Psoas muscle (tissue), 8 donors: Measurements from ENCODE around the gene MYO7A. TPM values are rescaled to one million over a fixed set of nuclear protein-coding genes. Genes with fewer than 3 reads are reported as not detected.

ENCODE experiments used
- ATAC-seq, 4 donors: fragments of 200-7000 bp; cut with Tn5 transposase; one replicate each; pipeline ENCODE4 v1.9.1; 2020; ENCODE audit warnings: moderate library complexity in 3 of 4, mild to moderate bottlenecking in 2 of 4
- DNase-seq, 2 donors: peaks; one replicate each; pipeline ENCODE4 v3.0.0-alpha.2; 2020
- H3K27ac ChIP-seq: fragments of 200-600 bp; one replicate; pipeline ENCODE4 v1.8.0; 2022
- H3K27me3 ChIP-seq, 3 donors: fragments of 200-600 bp in 1 of 3; one replicate each; pipeline versions ENCODE4 v1.6.1 to v1.8.0; 2013 to 2022; ENCODE audit warnings: low read length in 2 of 3, mild to moderate bottlenecking in 2 of 3, moderate library complexity in 1 of 3; ENCODE audit not compliant: insufficient read depth in 3 of 3
- H3K36me3 ChIP-seq, 2 donors: fragments of 200-600 bp in 1 of 2; one replicate each; pipeline versions ENCODE4 v1.6.1 to v1.8.0; 2013 to 2022; ENCODE audit warnings: low read depth in 1 of 2, mild to moderate bottlenecking in 1 of 2, moderate library complexity in 1 of 2; ENCODE audit not compliant: insufficient read depth in 1 of 2
- H3K4me1 ChIP-seq: fragments of 200-600 bp; one replicate; pipeline ENCODE4 v1.8.0; 2022
- H3K4me3 ChIP-seq: fragments of 200-600 bp; one replicate; pipeline ENCODE4 v1.8.0; 2022; ENCODE audit warnings: mild to moderate bottlenecking
- H3K9me3 ChIP-seq: fragments of 200-600 bp; one replicate; pipeline ENCODE4 v1.8.0; 2022
- WGBS, 3 donors: extraction: QIAGEN DNeasy Blood & Tissue Kit; methylation state at CpG; one replicate each; pipeline versions ENCODE4 v1.1.6 to v1.1.7; 2013; 5-methylcytosine and 5-hydroxymethylcytosine counted together
- intact Hi-C, 2 donors: fragments of 100-400 bp; cut with DNase I; formaldehyde crosslinking; loops; one replicate each; pipeline versions ENCODE4 v1.11.0 to v1.14.2; 2022
- polyA plus RNA-seq, 3 donors: library from polyadenylated mRNA; stranded (reverse); fragments of 200-250 nt; gene quantifications; one replicate each; pipeline ENCODE4 v1.2.3, GENCODE V29; 2013
- total RNA-seq, 4 donors: library from RNA; stranded (reverse); fragmentation: NEBNext Ultra II Directional in 2 of 4; extraction: Animal tissue kit (Norgen Biotek cat#: 25700) in 2 of 4; gene quantifications; one replicate each; pipeline versions ENCODE4 v1.2.1 to v1.2.4, GENCODE V29; 2021 to 2023
- TF ChIP-seq, protein P1 (sequence below): fragments of 200-600 bp; IDR thresholded peaks from one replicate; pipeline ENCODE4 v1.8.0; 2022; ENCODE audit warnings: antibody characterized with exemption
- donor health status: healthy with polysubstance abuse.
- donor health status: DM: no; HTN: no; CAD: no; lungs with moderate emphysema.
- donor health status: Bipolar disorder and iron deficiency.
- donor health status: healthy.
- donor health status: DM: yes; HTN: yes; CAD: no.
- donor health status: DM: no; HTN: no; CAD: no.
- donor health status: DM: no; HTN: no; CAD: no.
- donor health status: DM: yes; HTN: yes; CAD: no.

Gene MYO7A
- total and polyA plus RNA-seq, 7 donors: 0.62 to 3.0 (median 2.3) TPM

DNA sequence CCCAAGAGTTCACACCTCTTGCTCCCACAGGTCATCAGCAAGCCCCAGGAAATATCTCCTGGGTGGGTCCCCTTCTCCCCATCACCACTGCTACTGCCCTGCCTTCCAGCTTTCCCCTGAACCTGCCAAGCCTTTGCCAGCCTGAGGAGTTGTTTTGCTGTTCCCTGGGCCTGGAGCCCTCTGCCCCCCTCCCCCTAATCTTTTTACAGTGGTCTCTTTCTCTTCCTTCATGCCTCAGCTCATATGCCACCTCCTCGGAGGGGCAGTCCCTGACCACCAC, 18.9 kb downstream of the MYO7A start:
- Histone ChIP-seq H3K36me3 (no peaks in the 10 kb centered on the region), H3K9me3 (no peaks in the 10 kb centered on the region), H3K4me1 (no peaks in the 10 kb centered on the region), H3K4me3 (no peak overlapping the region), H3K27me3 (no peaks in the 10 kb centered on the region), H3K27ac (no peak overlapping the region)
- ATAC-seq: no peak
- intact Hi-C loops: no loop called here
- WGBS, 3 donors: 71 to 100% (median 90%) methylated on average over 1 of the region's 1 CpG
- peak in 1 of 2 donors; percentile 3 for DNase-seq
- TF ChIP-seq, protein P1, sequence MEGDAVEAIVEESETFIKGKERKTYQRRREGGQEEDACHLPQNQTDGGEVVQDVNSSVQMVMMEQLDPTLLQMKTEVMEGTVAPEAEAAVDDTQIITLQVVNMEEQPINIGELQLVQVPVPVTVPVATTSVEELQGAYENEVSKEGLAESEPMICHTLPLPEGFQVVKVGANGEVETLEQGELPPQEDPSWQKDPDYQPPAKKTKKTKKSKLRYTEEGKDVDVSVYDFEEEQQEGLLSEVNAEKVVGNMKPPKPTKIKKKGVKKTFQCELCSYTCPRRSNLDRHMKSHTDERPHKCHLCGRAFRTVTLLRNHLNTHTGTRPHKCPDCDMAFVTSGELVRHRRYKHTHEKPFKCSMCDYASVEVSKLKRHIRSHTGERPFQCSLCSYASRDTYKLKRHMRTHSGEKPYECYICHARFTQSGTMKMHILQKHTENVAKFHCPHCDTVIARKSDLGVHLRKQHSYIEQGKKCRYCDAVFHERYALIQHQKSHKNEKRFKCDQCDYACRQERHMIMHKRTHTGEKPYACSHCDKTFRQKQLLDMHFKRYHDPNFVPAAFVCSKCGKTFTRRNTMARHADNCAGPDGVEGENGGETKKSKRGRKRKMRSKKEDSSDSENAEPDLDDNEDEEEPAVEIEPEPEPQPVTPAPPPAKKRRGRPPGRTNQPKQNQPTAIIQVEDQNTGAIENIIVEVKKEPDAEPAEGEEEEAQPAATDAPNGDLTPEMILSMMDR: no peak

DNA sequence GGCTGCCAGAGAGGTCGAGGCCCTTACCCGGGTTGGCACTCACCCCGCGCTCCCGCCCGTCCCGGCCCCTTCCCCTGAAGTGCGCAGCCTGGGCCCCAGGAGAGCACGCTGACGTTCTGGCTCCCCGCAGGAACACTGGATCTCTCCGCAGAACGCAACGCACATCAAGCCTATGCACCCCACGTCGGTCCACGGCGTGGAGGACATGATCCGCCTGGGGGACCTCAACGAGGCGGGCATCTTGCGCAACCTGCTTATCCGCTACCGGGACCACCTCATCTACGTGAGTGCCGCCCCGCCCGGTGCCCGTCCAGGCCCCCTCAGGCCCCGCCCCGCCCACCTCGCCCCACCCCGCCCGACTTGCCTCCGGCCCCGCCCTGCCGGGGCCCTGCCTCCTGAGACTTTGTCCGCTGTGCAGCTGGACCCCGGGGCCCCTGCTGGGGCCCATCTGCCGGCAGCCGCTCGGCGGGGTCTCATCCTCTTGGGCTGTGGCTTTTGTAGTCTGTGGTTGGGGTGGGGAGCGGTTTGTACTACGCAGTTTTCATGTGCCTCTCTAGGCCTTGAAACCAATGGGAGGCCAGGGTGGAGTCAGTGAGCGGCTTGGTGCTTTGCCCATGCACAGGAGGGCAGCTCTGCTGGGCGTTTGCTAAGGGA, 19.7 kb downstream of the MYO7A start:
- DNase-seq (no peak), ATAC-seq (no peak)
- H3K36me3 ChIP-seq: no peaks in the 10 kb centered on the region
- no peaks in the 10 kb centered on the region for H3K27me3 ChIP-seq
- H3K4me1 ChIP-seq: no peaks in the 10 kb centered on the region
- TF ChIP-seq, protein P1: no peak
- 54 to 68% (median 56%) methylated on average over 39 to 47 of the region's 47 CpGs for WGBS, 3 donors
- H3K4me3 ChIP-seq: no peak overlapping the region
- H3K27ac ChIP-seq: no peak overlapping the region
- intact Hi-C loops: no loop called here
- no peaks in the 10 kb centered on the region for H3K9me3 ChIP-seq

DNA sequence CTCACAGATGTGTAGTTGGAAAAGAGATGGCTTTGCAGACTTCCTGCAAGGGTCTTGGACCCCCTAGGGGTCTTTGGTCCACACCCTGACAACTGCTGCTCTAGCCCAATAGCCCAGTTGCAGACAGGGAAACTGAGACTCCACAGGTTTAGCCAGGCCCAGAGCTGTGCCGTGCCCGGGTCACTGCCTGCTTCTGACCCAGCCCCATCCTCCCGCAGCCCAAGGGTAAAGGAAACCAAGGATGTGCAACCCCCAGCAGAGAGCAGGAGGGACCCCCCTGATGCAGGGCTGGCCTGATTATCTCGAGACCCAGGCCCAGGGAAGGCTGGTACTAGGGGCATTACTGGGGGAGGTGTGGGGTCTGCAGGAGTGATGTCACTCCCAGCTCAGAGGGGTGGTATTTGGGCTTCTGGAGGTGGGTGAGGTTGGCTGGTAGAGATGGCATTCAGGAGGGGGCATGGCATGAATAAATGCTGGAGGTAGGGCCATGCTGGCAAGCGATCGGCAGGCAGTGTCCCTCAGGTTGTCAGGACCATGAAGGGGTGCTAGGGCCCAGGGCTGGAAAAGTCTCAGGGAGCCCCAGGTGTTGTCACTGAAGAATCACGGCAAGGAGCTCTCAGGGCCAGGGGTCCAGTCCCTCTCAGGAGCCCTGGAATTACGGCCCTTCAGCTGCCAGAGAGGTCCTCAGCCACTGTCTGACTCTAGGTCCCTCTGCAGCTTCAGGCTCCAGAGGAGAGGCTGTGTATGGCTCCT, 21.1 kb downstream of the MYO7A start:
- WGBS, 3 donors: 93 to 97% (median 93%) methylated on average over 8 of the region's 8 CpGs
- Histone ChIP-seq H3K9me3 (no peaks in the 10 kb centered on the region), H3K27ac (no peak overlapping the region), H3K4me3 (no peak overlapping the region), H3K36me3 (no peaks in the 10 kb centered on the region), H3K4me1 (peaks cover 6% of the 10 kb centered on the region), H3K27me3 (no peaks in the 10 kb centered on the region)
- intact Hi-C loops: no loop called here
- TF ChIP-seq, protein P1: no peak
- DNase-seq (no peak), ATAC-seq (no peak)

DNA sequence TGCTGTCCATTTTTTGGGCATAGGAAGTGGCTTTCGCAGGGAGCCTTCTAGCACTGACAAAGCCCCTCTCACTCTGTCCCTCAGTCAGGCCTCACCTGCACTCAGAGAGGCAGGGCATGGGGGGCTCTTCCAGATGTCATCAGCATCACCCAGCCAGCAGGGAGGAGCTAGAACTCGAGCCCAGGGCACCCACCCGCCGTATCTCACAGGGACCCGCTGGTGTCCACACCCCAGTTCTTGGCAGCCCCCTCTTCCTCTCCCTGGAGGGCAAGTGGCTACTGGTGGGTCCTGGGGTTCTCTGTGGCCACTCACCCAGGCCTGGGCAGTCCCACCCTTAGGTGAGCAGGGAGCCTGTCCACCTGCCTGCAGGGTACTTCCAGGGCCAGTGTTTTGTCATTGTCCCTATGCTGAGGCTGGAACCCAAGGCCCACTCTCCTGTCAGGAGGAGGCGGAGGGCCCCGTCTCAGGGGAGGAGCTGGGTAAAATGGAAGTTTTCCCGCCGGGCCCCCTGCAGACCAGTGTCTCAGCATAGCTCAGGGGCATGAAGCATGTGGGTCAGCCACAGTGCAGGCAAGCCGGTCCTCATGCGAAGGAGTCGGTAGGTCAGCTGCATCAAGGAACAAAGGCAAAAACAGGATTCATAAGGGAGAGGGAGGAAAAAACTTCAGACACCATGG, 21.8 kb downstream of the MYO7A start:
- WGBS, 3 donors: 87 to 90% (median 88%) methylated on average over 9 to 12 of the region's 12 CpGs
- intact Hi-C loops: loop anchor here in 1 of 2 donors (1.0 kb wide), 1 partner anchor 21 kb away; no protein-coding TSS in a partner anchor
- peaks cover 6% of the 10 kb centered on the region for H3K4me1 ChIP-seq

More for the DNA sequence above, 21.8 kb downstream of the MYO7A start:
- H3K4me3 ChIP-seq: no peak overlapping the region
- no peak overlapping the region for H3K27ac ChIP-seq
- ATAC-seq (no peak), DNase-seq (no peak)
- no peaks in the 10 kb centered on the region for H3K36me3 ChIP-seq
- no peaks in the 10 kb centered on the region for H3K27me3 ChIP-seq
- no peaks in the 10 kb centered on the region for H3K9me3 ChIP-seq
- TF ChIP-seq, protein P1: no peak
